Epithelial cell of esophagus (primary cell): ENCODE results near the gene YARS2.
"Not testable (repeated sequence)": the region's sequence is repeated elsewhere in the genome, so short reads cannot be mapped to it uniquely, and the experiment has no call there.

ENCODE experiments used
- DNase-seq: peaks from one replicate; pipeline ENCODE4 v3.0.0; 2010; ENCODE audit warnings: low read depth
- H3K4me3 ChIP-seq: 2 replicates; pipeline ENCODE4 v1.5.1; 2011; ENCODE audit warnings: mild to moderate bottlenecking, low read length, control low read depth
- CTCF ChIP-seq: IDR thresholded peaks from 2 replicates; pipeline ENCODE4 v1.5.1; 2011; ENCODE audit warnings: low read depth, mild to moderate bottlenecking, low read length, control low read depth, inconsistent platforms; ENCODE audit not compliant: insufficient read depth; ENCODE audit errors: missing control alignments

Gene YARS2

GRCh38 chr12:32734952-32735351, 20.7 kb downstream of the YARS2 start:
- TF ChIP-seq CTCF = no peak
- no peak overlapping the region for H3K4me3 ChIP-seq
- DNase-seq = no peak

GRCh38 chr12:32727237-32727636, 28.5 kb downstream of the YARS2 start:
- H3K4me3 ChIP-seq = no peak overlapping the region
- TF ChIP-seq CTCF = no peak
- DNase-seq = no peak

GRCh38 chr12:32726286-32726685, 29.4 kb downstream of the YARS2 start:
- DNase-seq = no peak
- TF ChIP-seq CTCF = no peak
- H3K4me3 ChIP-seq = no peak overlapping the region

GRCh38 chr12:32725308-32725707, 30.4 kb downstream of the YARS2 start:
- DNase-seq, H3K4me3 ChIP-seq: not testable (repeated sequence)

- TF ChIP-seq CTCF = no peak
- H3K4me3 ChIP-seq = no peak overlapping the region
- DNase-seq = peak; percentile 98
These were observed 36.8 kb downstream of the YARS2 start for GRCh38 chr12:32718926-32719325.

GRCh38 chr12:32714772-32715171, 40.9 kb downstream of the YARS2 start:
- DNase-seq = no peak
- no peak overlapping the region for H3K4me3 ChIP-seq
- TF ChIP-seq CTCF = no peak

GRCh38 chr12:32708926-32709325, 46.8 kb downstream of the YARS2 start:
- no peak for DNase-seq
- TF ChIP-seq CTCF = no peak
- no peak overlapping the region for H3K4me3 ChIP-seq
